GM12878 (cell line): ENCODE results near the gene EGFR. TPM values are rescaled to one million over a fixed set of nuclear protein-coding genes. Genes with fewer than 3 reads are reported as not detected.

ENCODE experiments used
- ATAC-seq: fragments of 200-7000 bp; cut with Tn5 transposase; 3 replicates; pipeline ENCODE4 v1.9.1; 2020; ENCODE audit warnings: mild to moderate bottlenecking, moderate library complexity
- BruUV-seq: library from RNA; stranded (reverse); fragments of 400-500 nt; replicated peaks from 2 replicates; lab custom pipeline; 2021; lab: Mats Ljungman, UMichigan
- CTCF ChIA-PET: fragments of 300-600 bp; sonication (Branson Sonifier 250); formaldehyde crosslinking; extraction: SDS; loops from one replicate; lab custom pipeline; 2021; ENCODE audit warnings: inconsistent platforms; lab: Yijun Ruan, JAX
- POLR2A ChIA-PET: fragments of 350-600 bp; formaldehyde crosslinking; extraction: SDS; loops from one replicate; lab custom pipeline; 2021; ENCODE audit warnings: inconsistent platforms; lab: Charles Lee
- RAD21 ChIA-PET: fragments of 300-600 bp; sonication (Branson Sonifier 250); formaldehyde crosslinking; loops from one replicate; lab custom pipeline; 2023; ENCODE audit warnings: antibody characterized with exemption; ENCODE audit not compliant: unreplicated experiment; lab: Charles Lee
- SMC1A ChIA-PET: fragments of 300-600 bp; sonication (Branson Sonifier 250); formaldehyde crosslinking; loops from one replicate; lab custom pipeline; 2023; ENCODE audit not compliant: unreplicated experiment, uncharacterized antibody; lab: Charles Lee
- DNase-seq: peaks from one replicate; pipeline ENCODE4 v3.0.0-alpha.2; 2011; ENCODE audit warnings: low read depth, low spot score
- FAIRE-seq: peaks from 3 replicates; lab custom pipeline; 2011; peaks lifted over from hg19 to GRCh38; lab: Jason Lieb, UNC
- H2AFZ ChIP-seq: 2 replicates; pipeline ENCODE4 v1.6.0; 2011; ENCODE audit warnings: low read depth, low read length, control low read depth; ENCODE audit not compliant: control insufficient read depth
- H3K27ac ChIP-seq: 2 replicates; pipeline ENCODE4 v1.5.1; 2011; ENCODE audit warnings: control low read depth; ENCODE audit not compliant: control insufficient read depth, insufficient read depth
- H3K27me3 ChIP-seq, 2 experiments: replicated peaks in 1 of 2; 2 replicates each; pipeline versions ENCODE4 v1.6.0 to v1.6.1; 2011; ENCODE audit warnings: low read length in 1 of 2; ENCODE audit not compliant: control insufficient read depth in 2 of 2, insufficient read depth in 2 of 2
- H3K36me3 ChIP-seq, 2 experiments: 2 replicates each; pipeline ENCODE4 v1.5.1; 2011; ENCODE audit warnings: low read length in 1 of 2; ENCODE audit not compliant: control insufficient read depth in 2 of 2, insufficient read depth in 2 of 2
- H3K4me1 ChIP-seq: 2 replicates; pipeline ENCODE4 v1.6.1; 2011; ENCODE audit warnings: mild to moderate bottlenecking, low read length, moderate library complexity, mixed read lengths; ENCODE audit not compliant: control insufficient read depth, insufficient read depth
- H3K4me2 ChIP-seq: 2 replicates; pipeline ENCODE4 v1.6.0; 2011; ENCODE audit warnings: control low read depth; ENCODE audit not compliant: control insufficient read depth, insufficient read depth
- H3K4me3 ChIP-seq: fragments of 200-600 bp; sonication (generic); 2 replicates; pipeline ENCODE4 v1.5.1; 2016
- H3K79me2 ChIP-seq: 2 replicates; pipeline ENCODE4 v1.6.0; 2011; ENCODE audit warnings: low read length; ENCODE audit not compliant: control insufficient read depth, insufficient read depth
- H3K9ac ChIP-seq: 2 replicates; pipeline ENCODE4 v1.8.0; 2011; ENCODE audit warnings: low read length, control low read depth, mixed read lengths; ENCODE audit not compliant: control insufficient read depth, insufficient read depth
- H3K9me3 ChIP-seq: replicated peaks from 3 replicates; pipeline ENCODE4 v1.5.1; 2011; ENCODE audit warnings: mild to moderate bottlenecking, low read length; ENCODE audit not compliant: control insufficient read depth, insufficient read depth
- H4K20me1 ChIP-seq: 2 replicates; pipeline ENCODE4 v1.6.0; 2011; ENCODE audit not compliant: control insufficient read depth, insufficient read depth
- ATF7 ChIP-seq: fragments of 450-650 bp; IDR thresholded peaks from 2 replicates; pipeline ENCODE4 v1.6.1; 2016; ENCODE audit warnings: low read depth, mild to moderate bottlenecking
- BHLHE40 ChIP-seq, 2 experiments: fragments of 450-650 bp in 1 of 2; IDR thresholded peaks; 2 replicates each; pipeline ENCODE4 v1.6.1; 2011 to 2017; ENCODE audit warnings: low read depth in 2 of 2, borderline replicate concordance in 1 of 2, improper control_type of control experiment in 1 of 2, low read length in 1 of 2, mild to moderate bottlenecking in 1 of 2
- CHD1 ChIP-seq: IDR thresholded peaks from 2 replicates; pipeline ENCODE4 v1.6.1; 2012; ENCODE audit warnings: low read depth, low read length, improper control_type of control experiment
- CUX1 ChIP-seq: IDR thresholded peaks from 2 replicates; pipeline ENCODE4 v1.6.1; 2012; ENCODE audit warnings: improper control_type of control experiment, low read depth, low read length; ENCODE audit not compliant: insufficient replicate concordance
- FOS ChIP-seq: IDR thresholded peaks from 3 replicates; pipeline ENCODE4 v1.6.1; 2011; ENCODE audit warnings: borderline replicate concordance; ENCODE audit not compliant: insufficient read length; ENCODE audit errors: extremely low read depth
- HDAC2 ChIP-seq: fragments of 200-600 bp; sonication (generic); IDR thresholded peaks from 2 replicates; pipeline ENCODE4 v1.6.1; 2017
- HDAC6 ChIP-seq: fragments of 200-600 bp; sonication (generic); IDR thresholded peaks from one replicate; pipeline ENCODE4 v1.8.0; 2017; ENCODE audit warnings: antibody characterized with exemption; ENCODE audit not compliant: unreplicated experiment
- MTA3 ChIP-seq: IDR thresholded peaks from 2 replicates; pipeline ENCODE4 v1.6.1; 2012; ENCODE audit warnings: low read length, inconsistent platforms, borderline replicate concordance
- NFIC ChIP-seq: IDR thresholded peaks from 2 replicates; pipeline ENCODE4 v1.6.1; 2012; ENCODE audit warnings: low read depth, mild to moderate bottlenecking, inconsistent platforms, low read length, moderate library complexity
- NR2C2 ChIP-seq: IDR thresholded peaks from 2 replicates; pipeline ENCODE4 v1.6.1; 2011; ENCODE audit warnings: borderline replicate concordance, low read depth; ENCODE audit not compliant: control insufficient read depth, insufficient read length
- POLR2A ChIP-seq: IDR thresholded peaks from 2 replicates; pipeline ENCODE4 v1.6.1; 2011; ENCODE audit warnings: low read depth, mild to moderate bottlenecking, low read length
- RAD21 ChIP-seq: IDR thresholded peaks from 2 replicates; pipeline ENCODE4 v1.6.1; 2011; ENCODE audit warnings: mild to moderate bottlenecking, low read depth, low read length, moderate library complexity; ENCODE audit not compliant: insufficient read depth
- ZBTB40 ChIP-seq: fragments of 450-650 bp; IDR thresholded peaks from 2 replicates; pipeline ENCODE4 v1.6.1; 2016; ENCODE audit warnings: mild to moderate bottlenecking, moderate library complexity, borderline replicate concordance
- ZNF207 ChIP-seq: fragments of 450-650 bp; IDR thresholded peaks from 2 replicates; pipeline ENCODE4 v1.6.1; 2014; ENCODE audit warnings: antibody characterized with exemption, mild to moderate bottlenecking, borderline replicate concordance
- ZNF274 ChIP-seq: IDR thresholded peaks from one replicate; pipeline ENCODE4 v1.8.0; 2011; ENCODE audit not compliant: insufficient read length, insufficient read depth
- ZNF384 ChIP-seq: IDR thresholded peaks from 2 replicates; pipeline ENCODE4 v1.6.1; 2012; ENCODE audit warnings: low read depth, mild to moderate bottlenecking, low read length, improper control_type of control experiment, borderline replicate concordance
- WGBS: methylation state at CpG from one replicate; pipeline ENCODE4 v1.1.6; 2016; ENCODE audit warnings: low lambda C conversion rate; ENCODE audit not compliant: insufficient replicate concordance, insufficient coverage; ENCODE audit errors: missing lambda C conversion rate; 5-methylcytosine and 5-hydroxymethylcytosine counted together
- in situ Hi-C: fragments of 300-500 bp; cut with MboI; formaldehyde crosslinking; loops from 9 replicates; pipeline ENCODE4 v1.14.3; 2018; ENCODE audit warnings: mixed read lengths
- intact Hi-C: fragments of 100-400 bp; cut with micrococcal nuclease; formaldehyde crosslinking; loops from one replicate; pipeline ENCODE4 v1.14.2; 2022; ENCODE audit not compliant: unreplicated experiment
- polyA plus RNA-seq, 11 experiments: library from polyadenylated mRNA; depleted of rRNA in 4 of 11; unstranded in 6 of 11; stranded (reverse) in 5 of 11; fragments of >200 nt; fragmentation: Nextera tagmentation in 4 of 11; fragmentation: Illumina TruSeq in 1 of 11; extraction: Ambion mirVana in 4 of 11; extraction: Trizol in 1 of 11; gene quantifications; 1 replicate in 1 of 11; 2 replicates in 10 of 11; pipeline versions ENCODE4 v1.2.1 to v1.2.3, GENCODE V29; 2011 to 2016; ENCODE audit warnings: inconsistent platforms in 2 of 11, missing spikeins in 2 of 11, low read depth in 1 of 11
- total RNA-seq, 4 experiments: library from RNA; depleted of rRNA in 3 of 4; stranded (reverse); fragments of >200 nt in 3 of 4; fragmentation: Illumina TruSeq in 1 of 4; extraction: Trizol in 1 of 4; gene quantifications; 2 replicates each; pipeline versions ENCODE4 v1.2.1 to v1.2.3, GENCODE V29; 2013 to 2021

The EGFR gene
- total and polyA plus RNA-seq, 10 of the 15 experiments (the other 5 are each of a cell fraction or from before 2014, with no cell fraction given), result 0.01 to 0.31 TPM; not detected in 8

- 39% methylated on average over 21 of the region's 21 CpGs for WGBS
- ATAC-seq (no peak), FAIRE-seq (no peak)
- no peak for TF ChIP-seq NR2C2
- no peak for TF ChIP-seq HDAC2
- TF ChIP-seq ZNF384, result no peak
- no peak for TF ChIP-seq HDAC6
- TF ChIP-seq BHLHE40 (IDR thresholded peaks at IDR 0.05; ENCODE audit: borderline replicate concordance in 1 of 2, low read depth in 2 of 2, low read length in 1 of 2), result no peak
- TF ChIP-seq RAD21, result no peak
- no peak for TF ChIP-seq ZNF207
- no peak for TF ChIP-seq ATF7
- TF ChIP-seq FOS, result no peak
- no peak for TF ChIP-seq ZNF274
- no peak for TF ChIP-seq CUX1
- no peak for TF ChIP-seq CHD1
- TF ChIP-seq MTA3, result no peak
- TF ChIP-seq ZBTB40, result no peak
- no peak for TF ChIP-seq NFIC
- no peak for TF ChIP-seq POLR2A
These were observed 235.4 kb downstream of the EGFR start for GRCh38 chr7:55254242-55254595.

More at GRCh38 chr7:55254242-55254595, 235.4 kb downstream of the EGFR start:
- no TSS peak for BruUV-seq
- Histone ChIP-seq H4K20me1 (no peaks in the 10 kb centered on the region), H3K9ac (no peak overlapping the region), H3K27me3 (peaks cover 0 to 6% of the 10 kb centered on the region in 2 experiments), H3K79me2 (no peaks in the 10 kb centered on the region), H3K27ac (no peak overlapping the region), H2AFZ (no peak overlapping the region), H3K9me3 (no peaks in the 10 kb centered on the region), H3K4me2 (peak overlapping the region; percentile 99), H3K4me1 (peaks cover 4% of the 10 kb centered on the region; the same call in 1 of the 2 replicates), H3K36me3 (no peaks in the 10 kb centered on the region), H3K4me3 (no peak overlapping the region)
- SMC1A ChIA-PET, result interaction anchor here (0.7 to 4.8 kb wide), 13 partner anchors 29 to 495 kb away, joined by 3 to 41 read pairs (median 5); partner anchors contain the start of gene SEC61G
- intact Hi-C loops (loop anchor here (5.0 to 10.0 kb wide), 2 partner anchors 112 to 179 kb away; no protein-coding TSS in a partner anchor), in situ Hi-C loops (loop anchor here (5.0 kb wide), 1 partner anchor 482 kb away; no protein-coding TSS in a partner anchor)
- no peak for DNase-seq
- CTCF ChIA-PET, result interaction anchor here (0.6 to 5.5 kb wide), 32 partner anchors 9 to 1907 kb away, joined by 3 to 82 read pairs (median 6); partner anchors contain the start of gene SEC61G
- POLR2A ChIA-PET, result interaction anchor here (0.5 kb wide), 1 partner anchor 479 kb away, joined by 3 read pairs; no protein-coding TSS in a partner anchor
- RAD21 ChIA-PET, result interaction anchor here (0.6 to 4.3 kb wide), 16 partner anchors 8 to 495 kb away, joined by 3 to 75 read pairs (median 4); partner anchors contain the start of gene SEC61G
